Suppressor macrophage treated with lipopolysaccharide for 4 hours (primary cell): Measurements from ENCODE around the gene UBASH3B.
"Not testable (repeated sequence)": the region's sequence is repeated elsewhere in the genome, so short reads cannot be mapped to it uniquely, and the experiment has no call there.

Experiments
- DNase-seq: peaks from one replicate; pipeline ENCODE4 v3.0.0-alpha.2; 2020

The UBASH3B gene

DNA sequence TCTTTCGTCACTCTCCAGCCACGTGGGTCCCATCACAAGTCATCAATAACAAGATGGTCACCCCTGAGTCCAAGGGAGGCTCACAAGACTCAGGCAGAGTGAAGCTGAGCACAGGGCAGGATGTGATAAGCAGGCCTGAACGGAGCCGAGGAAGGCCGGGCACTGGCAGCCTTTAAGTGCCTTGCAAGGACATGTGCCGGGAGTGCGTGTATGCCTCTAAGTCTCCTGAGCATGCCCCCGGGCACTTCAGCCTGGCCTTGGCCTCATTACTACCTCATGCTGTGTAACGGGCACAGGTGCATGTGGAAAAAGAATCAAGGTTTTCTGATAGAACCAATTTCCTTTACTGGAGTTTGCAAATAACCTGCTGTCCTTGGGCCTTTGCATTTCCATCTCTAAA is 55.8 kb downstream of the UBASH3B start:
- no peak for DNase-seq

DNA sequence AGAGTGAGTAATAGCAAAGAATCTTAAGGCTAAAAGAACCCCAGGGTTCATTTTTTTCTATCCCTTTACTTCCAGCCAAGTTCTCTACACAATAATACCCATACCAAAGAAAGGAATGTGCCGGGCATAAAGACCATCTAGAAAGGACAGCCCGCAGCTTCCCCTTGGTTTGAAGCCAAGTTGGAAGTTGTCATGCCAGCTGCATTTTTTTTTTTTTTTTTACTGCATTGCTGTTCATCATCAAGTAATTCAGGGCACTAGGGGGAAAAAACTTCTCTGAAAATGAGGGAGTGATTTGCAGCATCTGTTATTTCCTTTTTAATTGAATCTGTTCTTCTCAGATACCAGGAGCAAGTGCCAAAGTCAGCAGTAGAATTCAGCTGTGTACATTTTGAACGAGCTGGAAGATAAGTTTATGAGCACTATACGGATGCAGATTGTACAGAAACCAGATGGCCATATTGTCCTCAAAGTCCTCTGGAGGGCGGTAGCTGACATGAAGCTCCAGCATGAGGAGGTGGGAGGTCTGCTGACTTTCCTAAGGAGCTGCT is 56.4 kb downstream of the UBASH3B start:
- peak; percentile 48 for DNase-seq

DNA sequence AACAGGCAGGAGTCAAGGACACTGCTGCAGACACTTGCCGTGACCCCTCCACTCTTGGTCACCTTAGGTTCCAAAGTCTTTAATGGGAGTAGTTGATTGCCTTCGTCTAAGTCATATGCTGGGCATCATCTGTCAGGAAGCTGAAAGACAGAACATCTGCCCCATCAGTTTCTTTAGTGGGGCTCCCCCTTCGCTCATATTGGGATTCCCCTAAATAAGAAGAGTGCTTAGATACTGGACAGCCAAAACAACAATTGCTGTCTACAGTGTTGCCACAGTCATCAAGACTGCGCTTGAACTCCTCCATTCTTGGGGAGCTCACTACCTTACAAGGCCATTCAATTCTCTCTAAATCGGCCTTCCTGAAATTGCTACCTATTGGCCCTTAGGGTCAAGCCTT is 58.5 kb downstream of the UBASH3B start:
- peak; percentile 59 for DNase-seq

DNA sequence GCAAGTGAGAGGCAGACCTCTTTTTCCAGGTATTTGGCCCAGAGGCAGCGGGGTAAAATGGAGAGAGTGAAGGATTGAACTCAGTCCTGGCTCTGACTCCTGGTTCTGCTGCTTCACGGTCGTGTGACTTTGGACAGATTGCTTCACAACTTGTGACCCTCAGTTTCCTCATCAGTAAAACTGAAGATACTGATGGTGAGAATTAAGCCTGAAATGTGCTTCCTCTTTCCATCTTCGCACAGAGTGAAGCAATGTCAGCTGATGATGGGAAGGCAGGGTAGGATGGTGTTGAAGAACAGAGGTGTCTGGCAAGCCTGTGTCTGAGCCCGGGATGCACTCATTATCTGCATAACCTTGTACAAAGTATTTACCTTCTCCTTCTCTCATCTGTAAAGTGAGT is 59.0 kb downstream of the UBASH3B start:
- peak; percentile 95 for DNase-seq

DNA sequence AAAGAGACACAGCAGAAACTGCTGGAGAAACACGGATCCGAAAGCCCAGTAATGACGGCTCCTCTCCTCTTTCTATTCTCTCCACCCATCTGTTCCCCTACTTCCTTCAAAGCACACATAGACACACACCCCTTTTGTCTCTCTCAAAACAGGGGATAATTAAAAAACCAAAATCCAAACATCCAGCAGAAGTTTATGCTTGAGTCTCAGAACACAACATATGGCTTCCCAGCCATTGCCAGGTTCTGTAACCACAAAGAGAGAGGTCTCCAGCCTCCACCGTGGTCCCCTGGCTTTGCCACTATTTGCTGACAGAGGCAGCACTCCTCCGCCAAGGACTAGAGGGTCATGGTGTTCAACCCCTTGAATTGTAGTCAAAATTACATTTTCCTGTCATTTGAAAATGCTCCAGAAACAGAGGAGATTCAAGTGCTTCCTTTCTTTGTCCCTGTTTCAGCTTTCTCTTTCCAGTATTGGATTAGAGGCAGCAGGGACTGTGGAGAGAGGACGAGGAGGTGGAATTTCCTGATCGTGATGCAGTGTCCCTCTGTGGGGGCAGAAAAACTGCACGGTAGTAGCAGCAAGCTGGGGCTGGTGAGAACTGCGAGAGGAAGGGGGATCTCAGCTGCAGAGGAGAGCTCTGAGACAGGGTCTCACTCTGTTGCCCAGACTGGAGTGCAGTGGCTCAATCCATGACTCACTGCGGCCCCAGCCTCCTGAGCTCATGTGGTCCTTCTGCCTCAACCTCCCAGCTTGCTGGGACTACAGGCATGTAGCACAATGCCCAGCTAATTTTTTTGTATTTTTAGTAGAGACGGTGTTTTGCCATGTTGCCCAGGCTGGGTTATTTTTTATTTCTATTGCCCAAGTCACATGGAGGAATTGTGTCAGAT is 60.3 kb downstream of the UBASH3B start:
- peak; percentile 41 for DNase-seq

DNA sequence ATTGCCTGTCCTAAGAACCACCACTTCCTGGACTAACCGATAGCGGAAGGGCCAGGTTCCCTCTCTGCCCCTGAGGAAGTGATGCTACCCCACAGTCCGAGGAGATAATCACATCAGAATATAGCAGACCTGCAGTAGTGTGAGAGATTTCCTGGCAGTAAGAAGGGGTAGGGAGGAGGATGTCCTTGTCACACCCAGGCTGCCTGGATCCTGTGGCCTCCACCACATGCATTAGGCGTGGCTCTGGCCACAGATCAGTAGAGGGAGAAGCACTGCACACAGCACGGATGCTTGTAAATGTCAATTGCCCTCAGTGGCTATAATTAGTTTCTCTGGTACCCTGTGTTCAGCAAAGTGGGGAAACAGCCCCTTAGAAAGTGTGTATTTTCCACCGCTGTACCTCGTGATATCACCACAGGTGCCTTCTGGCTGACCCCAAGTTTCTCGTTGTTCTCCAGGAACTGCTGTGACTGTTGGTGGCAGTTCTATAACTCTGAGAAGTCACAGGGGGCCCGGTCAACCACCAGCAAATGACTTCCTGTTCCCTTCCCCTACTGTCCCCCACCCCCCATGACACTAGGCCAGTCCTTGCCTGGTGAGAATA is 61.8 kb downstream of the UBASH3B start:
- DNase-seq, result peak; percentile 63

DNA sequence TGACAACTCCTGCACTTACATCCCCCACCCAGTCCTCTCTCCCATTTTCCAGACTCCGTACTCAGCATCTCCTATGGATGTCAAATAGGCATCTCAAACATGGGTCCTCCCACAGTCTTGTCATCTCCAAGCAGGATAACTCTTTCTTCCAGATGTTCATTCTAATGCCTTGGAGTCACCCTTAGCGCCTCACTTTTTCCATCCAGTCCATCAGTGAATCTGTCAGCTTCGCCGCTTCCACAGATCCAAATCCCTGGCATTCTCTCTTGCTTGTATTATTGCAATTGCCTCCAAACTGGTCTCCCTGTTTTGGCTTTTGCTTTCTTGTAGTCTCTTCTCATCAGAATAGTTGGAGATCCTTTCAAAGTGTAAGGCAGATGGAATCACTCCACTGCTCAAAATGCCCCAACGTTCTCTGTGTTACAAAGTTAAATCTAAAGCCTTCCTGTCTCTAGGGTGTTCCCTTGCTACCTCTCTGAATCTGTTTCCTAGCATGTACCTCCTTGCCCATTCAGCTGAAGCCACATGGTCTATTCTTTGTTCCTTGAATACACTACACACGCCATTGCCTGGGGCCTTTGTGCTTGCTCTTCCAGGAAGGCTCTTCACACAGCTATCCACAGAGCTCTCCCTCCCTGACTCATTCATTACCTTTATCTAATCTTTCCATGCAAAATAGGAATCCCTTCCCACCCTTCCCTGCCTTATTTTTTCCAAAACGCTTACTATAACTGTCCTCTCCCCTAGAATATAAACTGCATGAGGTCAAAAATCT is 64.8 kb downstream of the UBASH3B start:
- DNase-seq, result no peak

DNA sequence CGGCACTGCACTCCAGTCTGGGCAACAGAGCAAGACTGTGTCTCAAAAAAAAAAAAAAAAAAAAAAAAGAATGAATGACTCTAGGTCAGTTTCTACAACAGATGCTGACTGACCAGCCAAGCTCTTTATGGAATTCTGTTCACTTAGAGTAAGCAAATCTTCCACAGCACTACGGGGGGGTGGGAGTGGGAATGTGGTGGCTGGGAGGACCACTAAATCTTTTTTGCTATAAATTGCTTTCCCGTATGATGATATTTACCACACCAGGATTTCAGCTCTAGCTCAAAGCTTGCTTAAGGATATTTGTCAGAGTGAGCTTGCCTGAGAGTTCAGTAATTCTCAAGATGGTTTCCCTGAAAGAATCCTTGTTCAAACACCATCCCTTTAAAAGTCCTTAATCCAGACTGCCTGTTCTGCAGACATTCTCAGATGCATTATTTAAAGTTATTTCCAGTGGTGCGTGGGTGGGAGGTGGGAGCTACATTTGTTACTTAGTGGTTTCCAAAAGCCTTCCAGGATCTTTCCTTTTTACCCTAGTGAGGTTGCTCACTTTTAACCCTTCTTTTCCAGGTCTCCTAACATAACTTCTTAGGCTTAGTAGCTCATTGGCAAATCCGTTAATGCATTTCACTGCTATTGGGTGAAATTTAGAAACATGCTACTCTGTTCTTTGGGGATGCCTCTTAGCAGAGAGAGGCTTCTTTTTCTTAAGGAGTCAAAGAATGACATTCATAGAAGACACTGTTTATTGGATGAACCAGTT is 65.9 kb downstream of the UBASH3B start:
- DNase-seq, result no peak

DNA sequence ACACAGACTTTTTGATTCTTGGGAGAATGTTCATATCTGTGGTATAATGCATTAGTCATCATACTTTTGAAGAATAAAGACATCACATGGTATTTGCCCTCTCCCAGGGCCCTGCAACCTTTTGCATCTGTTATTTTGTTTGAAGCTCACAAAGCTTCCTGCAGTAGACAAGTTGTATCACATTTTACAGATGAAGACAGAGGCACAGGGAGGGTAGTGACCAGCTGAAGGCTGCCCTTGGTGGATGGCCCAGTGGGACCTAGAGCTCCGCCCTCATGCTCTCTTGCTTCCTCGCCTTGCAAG is 66.4 kb downstream of the UBASH3B start:
- no peak for DNase-seq

DNA sequence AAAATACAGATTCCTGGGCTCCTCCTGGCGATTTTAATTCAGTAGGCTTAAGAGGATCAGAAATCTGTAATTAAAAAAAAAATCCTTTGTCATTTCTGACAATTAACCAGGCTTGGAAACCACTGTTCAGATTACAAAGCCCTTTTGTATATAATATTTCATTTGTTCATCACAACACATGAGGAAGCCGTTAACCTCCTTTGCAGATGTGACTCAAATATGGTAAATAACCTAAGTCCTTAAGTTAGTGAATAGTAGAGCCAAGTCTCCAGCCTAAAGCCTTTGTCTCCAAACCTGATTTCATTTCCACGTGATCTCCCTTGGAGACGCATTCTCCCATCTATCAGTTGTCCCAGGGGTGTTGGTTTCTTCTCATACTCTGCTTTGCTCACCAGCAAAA is 67.6 kb downstream of the UBASH3B start:
- DNase-seq, result no peak

DNA sequence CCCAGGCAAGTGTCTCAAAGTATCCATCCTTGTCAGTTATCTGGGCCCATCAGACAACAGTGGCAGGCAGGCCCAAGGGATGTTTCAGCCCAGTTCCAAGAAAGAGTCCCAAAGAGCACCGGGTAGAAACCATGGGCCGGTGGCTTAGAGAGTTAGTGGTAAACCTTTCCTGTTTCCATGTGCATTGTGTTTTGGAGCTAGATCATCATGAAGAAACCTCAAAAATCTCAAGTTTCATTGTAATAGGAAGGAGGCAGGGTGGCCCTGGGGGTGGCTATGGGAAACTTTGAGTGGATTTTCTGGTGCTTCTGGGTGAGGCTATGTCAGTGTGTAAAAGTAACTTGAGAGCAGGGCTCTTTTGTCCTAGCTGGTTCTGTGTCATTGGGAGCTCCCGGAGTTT is 68.1 kb downstream of the UBASH3B start:
- no peak for DNase-seq

DNA sequence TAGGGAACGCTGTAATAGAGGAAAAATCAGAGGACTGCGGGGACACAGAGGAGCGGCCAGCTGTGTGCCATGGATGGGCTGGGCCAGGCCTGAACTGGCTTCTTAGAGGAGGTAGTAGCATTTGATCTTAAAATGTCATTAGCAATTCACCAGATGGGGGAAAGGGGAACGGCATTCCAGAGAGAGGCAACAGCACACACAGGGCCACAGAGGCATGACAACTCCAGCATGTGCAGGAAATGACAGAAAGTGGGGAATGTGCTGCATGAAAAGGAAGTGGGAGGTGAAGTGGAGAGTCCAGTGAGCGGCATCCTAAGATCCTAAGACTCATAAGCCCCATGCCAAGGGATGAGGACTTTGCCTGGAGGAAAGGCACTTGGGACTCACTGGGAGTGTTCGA is 69.0 kb downstream of the UBASH3B start:
- DNase-seq, result no peak

DNA sequence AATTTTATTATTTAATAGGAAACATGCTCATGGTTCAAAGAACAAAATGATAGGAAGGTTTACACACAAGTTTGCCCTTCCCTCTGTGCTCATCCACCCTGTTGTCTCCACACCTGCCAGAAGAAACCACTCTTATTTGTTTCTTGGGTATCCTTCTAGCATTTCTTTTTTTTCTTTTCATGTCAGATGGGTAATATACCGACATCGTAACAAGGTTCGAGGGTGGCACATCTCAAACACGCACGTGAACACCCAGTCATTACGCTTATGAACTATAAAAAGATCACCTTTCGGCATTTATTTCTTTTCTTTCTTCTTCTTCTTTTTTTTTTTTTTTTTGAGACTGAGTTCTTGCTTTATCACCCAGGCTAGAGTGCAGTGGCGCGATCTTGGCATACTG is 70.5 kb downstream of the UBASH3B start:
- DNase-seq, result no peak

DNA sequence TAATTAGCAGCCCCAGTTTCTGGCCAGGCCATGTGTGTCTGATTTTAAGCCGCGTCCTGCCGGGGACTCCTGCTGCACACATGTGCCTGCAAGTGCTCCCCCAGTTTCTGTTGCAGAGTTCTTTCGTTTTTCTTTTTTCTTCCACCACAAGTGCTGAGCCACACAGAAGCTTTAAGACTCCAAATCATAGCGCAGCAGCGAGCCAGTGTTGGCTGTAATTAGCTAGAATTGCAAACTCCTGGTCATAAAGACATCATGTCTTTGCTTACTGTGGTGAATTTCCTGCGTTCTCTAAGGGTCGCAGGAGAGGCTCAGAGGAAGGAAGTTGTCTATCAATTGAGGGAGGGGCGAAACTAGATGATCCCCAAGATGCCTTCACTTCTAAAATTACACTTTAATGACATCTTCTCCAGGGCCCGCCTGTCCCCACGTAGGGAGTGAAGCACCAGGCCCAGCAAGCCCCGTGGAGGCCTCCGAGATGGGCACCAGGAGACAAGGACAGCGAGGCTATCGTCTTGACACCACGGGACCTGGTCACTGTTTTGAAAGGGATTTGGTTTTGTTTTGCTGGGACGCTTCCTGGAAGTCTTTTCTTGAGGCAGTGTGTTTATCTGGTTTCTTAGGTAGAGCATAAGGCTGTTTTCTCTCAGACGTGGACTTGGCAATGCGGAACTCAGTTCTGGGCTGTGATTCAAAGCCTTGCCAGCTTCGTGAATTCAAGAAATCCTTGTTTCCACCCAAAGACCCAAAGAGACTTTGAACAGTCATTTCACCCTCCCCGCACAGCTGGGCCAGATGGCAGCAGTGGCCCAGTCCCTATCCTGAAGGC is 71.8 kb downstream of the UBASH3B start:
- peak; percentile 41 for DNase-seq

DNA sequence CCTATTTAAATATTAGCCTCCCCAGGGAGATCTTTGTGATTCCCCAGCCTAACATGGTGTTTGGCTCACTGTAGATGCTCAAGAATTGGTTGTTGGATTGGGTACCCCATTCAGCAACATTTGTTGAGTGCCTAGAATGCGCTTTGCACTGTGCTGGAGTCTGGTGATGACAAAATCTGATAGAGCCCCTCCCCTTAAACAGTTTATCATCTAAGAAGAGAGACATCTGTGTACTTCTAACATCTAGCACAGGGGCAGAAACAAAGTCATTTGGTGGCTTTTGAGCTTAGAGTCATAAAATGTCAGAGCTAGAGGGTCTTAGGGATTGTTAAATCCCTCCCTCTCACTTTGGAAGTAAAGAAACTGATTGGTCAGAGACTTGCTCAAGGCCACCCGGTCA is 73.0 kb downstream of the UBASH3B start:
- no peak for DNase-seq

DNA sequence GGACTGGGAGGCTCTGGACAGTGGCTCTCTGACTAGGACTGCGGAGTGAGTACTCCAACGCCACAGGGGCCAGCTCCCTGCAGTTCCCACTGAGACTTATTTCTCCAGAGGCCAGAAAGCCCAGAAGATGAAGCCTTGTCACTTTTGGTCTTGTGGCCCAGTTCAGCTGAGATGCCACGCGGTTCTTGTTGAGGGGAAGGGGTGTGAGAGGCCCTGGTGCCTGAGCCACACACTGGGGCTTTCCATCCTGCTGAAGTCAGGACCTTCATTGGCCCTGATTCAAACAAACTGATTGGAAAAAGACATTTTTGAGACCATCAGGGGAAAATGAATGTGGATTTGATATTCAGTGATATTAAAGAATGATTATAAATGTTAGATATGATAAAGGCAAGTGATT is 73.6 kb downstream of the UBASH3B start:
- no peak for DNase-seq

DNA sequence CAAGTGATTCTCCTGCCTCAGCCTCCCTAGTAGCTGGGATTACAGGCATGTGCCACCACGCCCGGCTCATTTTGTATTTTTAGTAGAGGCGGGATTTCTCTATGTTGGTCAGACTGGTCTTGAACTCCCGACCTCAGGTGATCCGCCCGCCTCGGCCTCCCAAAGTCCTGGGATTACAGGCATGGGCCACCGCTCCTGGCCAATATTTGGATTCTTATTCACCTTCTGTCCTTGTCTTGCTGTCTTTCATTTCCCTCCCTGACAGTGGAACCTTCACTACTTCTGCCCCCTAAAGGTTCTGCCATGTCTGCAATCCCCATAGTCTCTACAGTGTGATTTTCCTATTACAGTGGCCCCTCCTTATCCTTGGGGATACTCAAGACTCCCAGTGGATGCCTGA is 75.2 kb downstream of the UBASH3B start:
- DNase-seq, result not testable (repeated sequence)

DNA sequence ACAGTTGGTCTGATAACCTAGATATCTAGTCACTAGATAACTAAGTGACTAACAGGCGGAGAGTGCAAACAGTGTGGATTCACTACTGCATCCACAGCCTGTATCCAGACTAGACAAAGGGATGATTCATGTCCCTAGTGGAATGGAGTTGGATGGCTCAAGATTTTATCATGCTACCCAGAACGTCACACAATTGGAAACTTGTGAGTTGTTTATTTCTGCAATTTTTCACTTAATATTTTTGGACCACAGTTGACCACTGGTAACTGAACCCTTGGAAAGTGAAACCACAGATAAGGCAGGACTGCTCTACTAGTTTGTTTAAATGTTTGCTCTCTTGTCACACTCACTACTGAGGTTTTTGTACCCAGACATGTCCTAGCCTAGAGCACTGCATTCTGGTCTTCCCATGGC is 76.0 kb downstream of the UBASH3B start:
- no peak for DNase-seq

DNA sequence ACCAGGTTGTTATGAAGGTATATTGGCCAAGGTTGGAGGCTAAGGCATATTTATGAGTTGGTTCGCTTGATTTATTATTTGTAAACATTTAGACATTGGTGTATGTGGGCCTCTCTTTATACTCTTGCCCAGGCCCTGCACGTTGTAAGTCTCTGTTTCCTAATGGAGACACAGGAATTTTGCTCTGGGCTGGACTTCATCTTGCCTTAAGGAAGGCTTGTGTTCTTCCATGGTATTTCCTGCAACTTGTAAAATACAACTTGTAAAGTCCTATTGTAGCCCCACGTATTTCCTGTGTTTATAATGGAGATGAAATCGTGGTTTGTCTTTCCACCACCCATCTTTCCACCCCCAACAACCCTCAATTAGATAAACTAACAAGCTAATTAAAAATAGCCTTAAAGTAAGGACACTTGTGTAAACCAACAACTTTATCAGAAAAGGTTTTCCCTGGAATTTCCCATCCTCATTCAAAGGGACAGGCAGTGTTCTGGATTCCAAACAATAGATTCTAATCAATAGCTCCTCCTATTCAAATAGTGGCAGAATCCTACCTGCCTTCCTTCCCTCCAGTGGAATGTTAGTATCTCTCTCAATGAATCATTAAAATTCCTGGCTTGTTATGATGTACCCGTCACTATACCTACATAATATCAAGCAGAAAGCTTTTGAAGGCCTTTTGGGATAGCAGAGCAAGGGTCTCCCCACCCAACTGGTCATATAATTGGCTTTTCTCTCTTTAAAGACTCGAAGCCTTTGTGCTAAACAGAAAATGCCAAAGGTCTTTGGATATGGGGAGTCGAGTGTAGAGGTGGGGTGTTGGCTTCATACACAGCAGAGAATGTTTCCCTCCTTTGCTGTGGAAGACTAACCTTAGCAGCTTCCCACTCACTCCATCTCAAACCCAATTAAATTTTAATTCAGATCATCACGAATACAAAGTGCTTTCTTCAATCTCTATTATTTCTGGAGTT is 77.1 kb downstream of the UBASH3B start:
- DNase-seq, result no peak

DNA sequence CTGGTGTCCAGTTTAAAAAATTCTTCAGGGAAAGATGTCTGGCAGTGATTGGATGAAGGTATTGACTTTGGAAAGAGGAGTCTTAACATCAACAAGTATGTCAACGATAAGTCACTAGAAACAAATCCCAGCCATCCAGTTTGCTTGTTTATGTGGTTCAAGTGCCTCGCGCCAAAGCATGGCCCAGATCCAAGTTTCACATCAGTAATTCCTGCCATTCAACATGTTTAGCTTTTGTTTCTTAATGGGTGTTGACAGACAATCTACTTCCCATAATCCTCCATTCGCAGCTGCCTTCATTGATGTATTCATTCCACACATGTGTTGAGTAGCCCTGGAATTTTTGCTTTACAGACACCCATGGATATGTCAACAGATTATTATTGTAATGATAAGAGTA is 77.8 kb downstream of the UBASH3B start:
- peak; percentile 87 for DNase-seq
